Gastroesophageal sphincter (tissue), 4 donors: ENCODE results near the gene ZNF644. TPM values are rescaled to one million over a fixed set of nuclear protein-coding genes. Genes with fewer than 3 reads are reported as not detected.

ENCODE experiments used
- ATAC-seq: fragments of 150-250 bp; one replicate; pipeline ENCODE4 v1.9.1; 2016; ENCODE audit warnings: mild to moderate bottlenecking, moderate library complexity
- H3K27ac ChIP-seq, 4 donors: fragments of 200-600 bp; sonication (generic) in 3 of 4; 1 replicate in 3 of 4; 2 replicates in 1 of 4; pipeline ENCODE4 v1.5.1; 2016 to 2019
- H3K27me3 ChIP-seq: fragments of 200-600 bp; sonication (generic); one replicate; pipeline ENCODE4 v1.5.1; 2019
- H3K36me3 ChIP-seq, 2 donors: fragments of 200-600 bp; sonication (generic); one replicate each; pipeline ENCODE4 v1.5.1; 2019; ENCODE audit warnings: control low read depth in 1 of 2
- H3K4me1 ChIP-seq, 3 donors: fragments of 200-600 bp; sonication (generic); 1 replicate in 2 of 3; 2 replicates in 1 of 3; pipeline ENCODE4 v1.5.1; 2016 to 2019; ENCODE audit warnings: control low read depth in 2 of 3
- H3K4me3 ChIP-seq, 2 donors: fragments of 200-600 bp; sonication (generic); one replicate each; pipeline ENCODE4 v1.5.1; 2019; ENCODE audit warnings: mild to moderate bottlenecking in 1 of 2, moderate library complexity in 1 of 2
- H3K9me3 ChIP-seq, 3 donors: fragments of 200-600 bp; sonication (generic); one replicate each; pipeline ENCODE4 v1.5.1; 2017 to 2019; ENCODE audit warnings: control low read depth in 2 of 3
- CTCF ChIP-seq, 4 experiments: fragments of 200-600 bp in 2 of 4; fragments of 450-650 bp in 2 of 4; sonication (generic) in 1 of 4; IDR thresholded peaks; one replicate each; pipeline ENCODE4 v1.5.1; 2017 to 2019; ENCODE audit warnings: antibody characterized with exemption in 4 of 4, mild to moderate bottlenecking in 2 of 4, moderate library complexity in 2 of 4
- EP300 ChIP-seq: sonication (generic); formaldehyde crosslinking; IDR thresholded peaks from one replicate; pipeline ENCODE4 v1.6.1; 2017; ENCODE audit warnings: antibody characterized with exemption, mild to moderate bottlenecking
- POLR2A ChIP-seq, 2 donors: fragments of 450-650 bp; IDR thresholded peaks; one replicate each; pipeline ENCODE4 v1.6.1; 2017; ENCODE audit warnings: antibody characterized with exemption in 2 of 2, mild to moderate bottlenecking in 2 of 2, moderate library complexity in 1 of 2
- POLR2AphosphoS5 ChIP-seq: sonication (generic); formaldehyde crosslinking; IDR thresholded peaks from one replicate; pipeline ENCODE4 v1.6.1; 2017; ENCODE audit warnings: antibody characterized with exemption
- WGBS, 2 donors: methylation state at CpG; one replicate each; pipeline ENCODE4 v1.1.5; 2018; ENCODE audit warnings: low coverage in 1 of 2; 5-methylcytosine and 5-hydroxymethylcytosine counted together
- total RNA-seq, 4 donors: library from RNA; depleted of rRNA; stranded (reverse); fragments of >200 nt; gene quantifications; one replicate each; pipeline ENCODE4 v1.1.0, GENCODE V29; 2016

ZNF644 gene
- total RNA-seq, 4 donors from 2014 or later, result 40.2 to 83.3 (median 53.8) TPM

GRCh38 chr1:90952906-90953305 lies 68.9 kb downstream of the ZNF644 start:
- H3K4me3 ChIP-seq, result no peak overlapping the region
- H3K27me3 ChIP-seq, result no peaks in the 10 kb centered on the region
- H3K27ac ChIP-seq, result no peak overlapping the region
- H3K36me3 ChIP-seq, result no peaks in the 10 kb centered on the region
- no peak for TF ChIP-seq POLR2A (IDR thresholded peaks at IDR 0.05)
- TF ChIP-seq CTCF (IDR thresholded peaks at IDR 0.05), result no peak
- no peak for TF ChIP-seq EP300
- no peak for TF ChIP-seq POLR2AphosphoS5
- no peak for ATAC-seq
- H3K9me3 ChIP-seq, result no peaks in the 10 kb centered on the region
- H3K4me1 ChIP-seq, result peaks cover 0 to 17% (median 0%) of the 10 kb centered on the region in 3 donors
- WGBS, 2 donors, result 79 to 87% methylated on average over 3 of the region's 3 CpGs

- Histone ChIP-seq H3K9me3 (no peaks in the 10 kb centered on the region), H3K27ac (no peak overlapping the region), H3K4me3 (no peak overlapping the region), H3K36me3 (no peaks in the 10 kb centered on the region), H3K4me1 (peaks cover 0 to 24% (median 0%) of the 10 kb centered on the region in 3 donors), H3K27me3 (no peaks in the 10 kb centered on the region)
- TF ChIP-seq POLR2A (IDR thresholded peaks at IDR 0.05), result no peak
- TF ChIP-seq CTCF (IDR thresholded peaks at IDR 0.05), result no peak
- no peak for TF ChIP-seq EP300
- no peak for TF ChIP-seq POLR2AphosphoS5
- no peak for ATAC-seq
- 69 to 88% methylated on average over 2 of the region's 2 CpGs for WGBS, 2 donors
These were observed 70.8 kb downstream of the ZNF644 start for GRCh38 chr1:90951009-90951408.

GRCh38 chr1:90948301-90948700 lies 73.5 kb downstream of the ZNF644 start:
- Histone ChIP-seq H3K4me1 (peaks cover 0 to 39% (median 0%) of the 10 kb centered on the region in 3 donors), H3K9me3 (no peaks in the 10 kb centered on the region), H3K27ac (no peak overlapping the region), H3K36me3 (no peaks in the 10 kb centered on the region), H3K27me3 (no peaks in the 10 kb centered on the region), H3K4me3 (no peak overlapping the region)
- WGBS, 2 donors, result 94 to 100% methylated on average over 4 to 7 of the region's 7 CpGs
- no peak for ATAC-seq
- no peak for TF ChIP-seq EP300
- TF ChIP-seq CTCF (IDR thresholded peaks at IDR 0.05), result no peak
- TF ChIP-seq POLR2AphosphoS5, result no peak
- no peak for TF ChIP-seq POLR2A (IDR thresholded peaks at IDR 0.05)

- Histone ChIP-seq H3K36me3 (no peaks in the 10 kb centered on the region), H3K4me1 (peaks cover 0 to 34% (median 0%) of the 10 kb centered on the region in 3 donors), H3K9me3 (no peaks in the 10 kb centered on the region), H3K4me3 (no peak overlapping the region), H3K27me3 (no peaks in the 10 kb centered on the region), H3K27ac (no peak overlapping the region)
- ATAC-seq, result no peak
- TF ChIP-seq CTCF (IDR thresholded peaks at IDR 0.05), result no peak
- no peak for TF ChIP-seq POLR2AphosphoS5
- no peak for TF ChIP-seq EP300
- no peak for TF ChIP-seq POLR2A (IDR thresholded peaks at IDR 0.05)
- WGBS, 2 donors, result 67 to 71% methylated on average over 1 of the region's 1 CpG
These were observed 75.2 kb downstream of the ZNF644 start for GRCh38 chr1:90946630-90947029.

GRCh38 chr1:90945287-90945686 lies 76.5 kb downstream of the ZNF644 start:
- H3K9me3 ChIP-seq, result no peaks in the 10 kb centered on the region
- ATAC-seq, result no peak
- H3K4me3 ChIP-seq, result no peak overlapping the region
- peaks cover 0 to 26% (median 0%) of the 10 kb centered on the region in 3 donors for H3K4me1 ChIP-seq
- TF ChIP-seq POLR2AphosphoS5 (no peak), EP300 (no peak), CTCF (IDR thresholded peaks at IDR 0.05) (no peak), POLR2A (IDR thresholded peaks at IDR 0.05) (no peak)
- no peaks in the 10 kb centered on the region for H3K27me3 ChIP-seq
- peaks cover 0 to 8% of the 10 kb centered on the region in 2 donors for H3K36me3 ChIP-seq
- H3K27ac ChIP-seq, result no peak overlapping the region
